HG03571 (cell line): ENCODE data around the gene UNC5CL.

Experiments
- ATAC-seq: cut with Tn5 transposase; IDR thresholded peaks from one replicate; pipeline ENCODE4 v1.9.1; 2021; ENCODE audit not compliant: unreplicated experiment

Gene UNC5CL

DNA sequence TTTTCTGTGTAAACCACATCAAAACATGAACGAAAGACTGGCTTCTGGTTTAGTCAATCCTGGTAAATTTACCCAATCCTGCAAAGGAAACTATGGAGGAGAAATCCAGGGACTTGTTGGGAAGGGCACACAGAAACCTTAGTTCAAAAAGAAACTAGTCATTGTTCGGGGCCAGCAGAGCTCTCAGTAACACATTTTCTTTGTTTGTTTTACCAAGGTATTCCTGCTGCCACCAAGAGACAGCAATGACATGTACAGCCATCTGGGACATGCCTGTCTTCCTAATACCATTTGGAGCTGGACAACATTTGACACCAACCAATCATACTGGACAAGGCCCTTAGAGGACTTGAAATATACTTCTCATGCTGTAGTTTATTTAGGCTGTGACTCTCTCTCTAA, 24.9 kb upstream of the UNC5CL start:
- no peak for ATAC-seq

DNA sequence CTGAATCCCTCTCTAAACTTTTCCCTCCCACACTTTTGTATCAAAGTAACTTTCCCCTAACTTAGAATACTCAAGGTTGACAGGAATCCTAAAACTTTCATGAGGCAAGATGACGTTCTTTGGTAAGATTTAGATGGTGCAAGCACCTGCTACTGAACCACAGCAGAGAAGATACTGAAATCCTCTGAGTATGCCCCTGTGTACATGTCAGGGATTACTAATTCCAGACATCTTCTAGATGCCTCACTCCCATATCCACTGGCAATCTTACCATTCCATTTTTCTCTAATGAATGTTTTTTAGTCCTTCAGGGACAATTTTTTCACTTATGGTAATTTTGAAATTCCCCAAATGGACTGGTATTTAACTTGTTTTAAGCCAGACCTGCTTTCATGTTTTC, 23.0 kb upstream of the UNC5CL start:
- ATAC-seq: no peak

DNA sequence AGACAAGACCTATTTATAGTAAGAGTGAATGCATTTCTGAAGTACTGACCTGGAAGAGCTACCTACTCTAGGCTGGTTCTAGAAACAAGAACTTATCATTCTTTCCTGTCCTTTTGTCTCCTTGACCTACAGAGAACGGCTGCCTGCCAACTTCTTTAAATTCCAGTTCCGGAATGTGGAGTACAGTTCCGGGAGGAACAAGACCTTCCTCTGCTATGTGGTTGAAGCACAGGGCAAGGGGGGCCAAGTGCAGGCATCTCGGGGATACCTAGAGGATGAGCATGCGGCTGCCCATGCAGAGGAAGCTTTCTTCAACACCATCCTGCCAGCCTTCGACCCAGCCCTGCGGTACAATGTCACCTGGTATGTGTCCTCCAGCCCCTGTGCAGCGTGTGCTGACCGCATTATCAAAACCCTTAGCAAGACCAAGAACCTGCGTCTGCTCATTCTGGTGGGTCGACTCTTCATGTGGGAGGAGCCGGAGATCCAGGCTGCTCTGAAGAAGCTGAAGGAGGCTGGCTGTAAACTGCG, 22.2 kb upstream of the UNC5CL start:
- ATAC-seq: no peak

DNA sequence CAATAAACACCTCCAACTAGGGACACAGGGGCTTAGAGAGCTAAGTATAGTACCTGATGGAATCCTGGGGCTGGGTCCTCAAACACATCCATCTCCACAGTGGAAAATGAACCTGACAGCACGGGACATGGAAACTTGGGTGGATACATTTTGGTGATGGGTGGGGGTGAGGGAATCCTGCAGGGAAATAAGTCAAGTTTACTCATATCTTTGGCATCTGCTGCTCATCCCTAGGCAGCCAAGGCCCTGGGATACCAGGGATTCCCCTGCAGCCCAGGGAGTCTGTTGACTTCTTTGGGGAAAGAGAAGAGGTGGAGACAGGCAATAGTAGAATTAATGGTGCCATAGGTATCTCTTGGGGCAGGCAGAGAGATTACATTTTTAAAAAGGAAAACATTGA, 20.5 kb upstream of the UNC5CL start:
- no peak for ATAC-seq

DNA sequence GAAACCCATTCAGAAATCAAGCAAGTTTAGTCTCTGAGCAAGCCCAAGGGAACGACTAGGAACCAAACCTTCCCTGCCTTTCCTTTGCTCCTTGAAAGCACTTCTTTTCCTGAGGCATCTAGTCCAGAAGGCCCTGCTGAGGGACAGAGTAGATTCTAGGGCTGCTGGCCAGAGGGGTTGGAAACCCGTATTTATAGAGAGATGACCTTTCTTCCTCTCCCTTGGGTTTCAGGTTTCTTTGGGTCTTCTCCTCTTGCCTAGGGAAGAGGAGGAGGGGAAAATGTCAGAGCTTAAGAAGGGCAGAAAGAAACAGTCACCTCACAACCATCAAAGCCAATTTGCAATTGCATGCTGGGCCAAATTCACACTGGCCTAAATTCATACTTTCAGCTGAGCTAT, 19.8 kb upstream of the UNC5CL start:
- ATAC-seq: no peak

DNA sequence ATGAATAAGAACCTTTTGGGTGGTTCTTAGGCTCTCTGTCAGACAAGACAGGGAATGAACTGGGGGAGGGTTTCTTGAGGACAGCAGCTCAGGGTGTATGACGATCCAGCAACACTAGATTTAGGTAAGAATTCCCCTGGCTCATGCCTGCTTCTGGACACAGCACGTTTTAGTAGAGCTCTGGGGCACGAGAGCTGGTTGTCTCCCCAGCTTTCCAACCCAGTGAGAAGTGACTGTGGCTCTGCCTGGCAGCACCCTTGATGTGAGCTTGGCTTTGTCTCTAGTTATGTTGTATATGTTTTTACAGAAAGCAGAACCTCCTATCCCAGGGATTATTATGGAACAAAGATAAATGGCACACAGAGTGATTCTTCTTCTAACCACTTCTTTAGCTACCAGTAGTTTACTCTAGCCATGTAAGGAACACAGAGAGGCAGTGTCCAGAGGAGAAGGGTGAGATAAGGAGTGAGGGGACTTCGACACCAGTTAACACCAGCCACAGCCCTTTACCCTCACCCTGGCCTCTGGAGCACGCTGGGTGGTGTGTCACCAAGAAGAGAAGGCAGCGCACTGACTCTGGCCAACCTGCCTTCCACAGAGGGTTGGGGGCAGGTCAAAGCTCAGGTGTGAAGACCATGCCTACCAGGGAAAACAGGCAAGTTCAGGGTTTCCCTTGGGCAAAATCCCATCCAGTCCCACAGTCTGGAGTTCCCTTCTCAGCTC, 17.9 kb upstream of the UNC5CL start:
- no peak for ATAC-seq

DNA sequence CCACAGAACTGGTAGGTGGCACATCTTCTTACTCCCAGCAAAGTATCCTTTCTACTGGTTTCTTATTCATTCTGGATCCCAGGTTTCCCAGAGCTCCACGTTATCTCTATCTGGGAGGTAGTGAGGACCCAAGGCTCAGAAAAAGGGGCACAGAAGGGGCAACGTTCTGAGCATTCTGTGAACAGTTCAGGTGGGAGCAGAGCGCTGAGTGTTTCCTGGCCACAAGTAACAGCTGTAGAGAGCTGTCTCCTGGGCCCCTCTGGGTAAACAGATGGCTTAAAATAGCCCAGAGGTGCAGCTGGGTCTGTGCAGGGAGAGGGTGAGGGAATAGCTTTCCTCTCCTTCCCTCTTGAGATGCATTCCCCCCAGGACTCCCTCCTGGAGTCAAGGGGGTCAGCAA, 16.1 kb upstream of the UNC5CL start:
- no peak for ATAC-seq

DNA sequence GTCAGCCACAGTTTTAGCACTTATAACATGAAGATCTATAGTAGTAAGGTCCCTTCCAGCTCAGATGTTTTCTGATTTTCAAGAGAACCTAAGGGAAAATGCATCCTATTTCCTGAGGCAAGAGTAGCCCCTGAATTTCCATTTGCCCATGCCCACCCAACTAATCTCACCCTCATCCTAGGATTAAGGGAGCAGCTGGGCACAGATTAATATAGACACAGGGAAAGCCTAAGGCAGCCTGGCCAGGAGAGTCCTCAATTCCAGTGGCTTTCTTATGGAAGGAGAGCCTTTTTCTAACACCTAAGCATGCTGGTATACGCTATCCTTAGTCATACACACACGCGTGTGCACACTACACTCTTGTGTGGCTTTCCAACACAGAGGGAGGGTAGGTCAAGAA, 15.5 kb upstream of the UNC5CL start:
- no peak for ATAC-seq

DNA sequence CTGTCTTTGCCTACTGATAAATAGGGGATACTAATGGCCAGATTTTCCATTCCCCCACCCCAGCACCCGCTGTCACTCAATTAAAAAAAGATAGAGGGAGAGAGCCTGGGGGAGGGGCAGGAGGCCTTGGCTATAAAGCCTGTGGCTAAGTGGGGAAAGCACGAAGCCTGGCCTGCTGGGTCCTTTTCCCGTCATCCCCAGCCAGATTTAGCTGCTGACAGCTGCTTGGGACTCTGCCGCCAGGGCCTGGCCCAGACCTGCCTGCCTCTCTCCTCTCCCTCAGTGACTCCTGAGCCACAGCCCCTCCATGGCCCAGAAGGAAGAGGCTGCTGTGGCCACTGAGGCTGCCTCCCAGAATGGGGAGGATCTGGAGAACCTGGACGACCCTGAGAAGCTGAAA, 14.0 kb upstream of the UNC5CL start, which contains the start of gene APOBEC2:
TSS of gene APOBEC2 (plus strand) at position 162 of the 400 bp plus-strand sequence. CDS start at position 308, 146 bp downstream.
- ATAC-seq: no peak

DNA sequence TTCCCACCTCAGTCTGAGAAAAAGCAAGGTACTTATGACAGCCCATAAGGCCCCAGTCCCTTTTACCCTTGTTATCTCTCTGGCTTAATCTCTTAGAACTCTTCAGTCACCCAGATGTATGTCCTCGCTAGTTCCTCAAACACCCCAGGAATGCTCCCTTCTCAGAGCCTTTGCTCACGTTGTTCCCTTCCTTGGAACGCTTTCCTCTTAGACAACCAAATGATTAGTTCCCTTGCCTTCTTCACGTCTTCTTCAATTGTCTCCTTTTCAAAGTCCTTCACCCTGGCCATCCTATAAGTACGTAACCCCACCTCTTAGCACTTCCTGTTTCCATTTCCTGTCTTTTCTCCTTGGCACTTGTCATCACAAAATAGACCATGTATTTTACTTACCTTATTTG, 12.9 kb upstream of the UNC5CL start:
- no peak for ATAC-seq

DNA sequence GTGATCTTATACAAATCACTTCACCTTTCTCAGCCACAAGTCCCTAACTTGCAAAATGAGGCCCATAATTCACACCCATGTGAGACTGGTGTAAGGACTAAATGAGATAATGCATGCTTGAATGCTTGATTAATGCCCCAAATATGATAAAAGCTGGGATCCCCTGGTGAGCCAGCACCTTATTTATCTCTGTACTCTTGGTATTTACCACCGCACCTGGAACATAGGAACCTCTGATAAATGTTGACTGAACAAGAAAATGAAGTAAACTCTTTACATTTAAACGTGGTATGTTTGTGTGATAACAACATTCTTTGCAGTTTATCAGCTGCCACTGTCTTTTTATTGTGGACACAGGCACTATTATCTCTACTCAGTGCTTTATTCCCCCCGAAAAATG, 11.5 kb upstream of the UNC5CL start:
- ATAC-seq: no peak

DNA sequence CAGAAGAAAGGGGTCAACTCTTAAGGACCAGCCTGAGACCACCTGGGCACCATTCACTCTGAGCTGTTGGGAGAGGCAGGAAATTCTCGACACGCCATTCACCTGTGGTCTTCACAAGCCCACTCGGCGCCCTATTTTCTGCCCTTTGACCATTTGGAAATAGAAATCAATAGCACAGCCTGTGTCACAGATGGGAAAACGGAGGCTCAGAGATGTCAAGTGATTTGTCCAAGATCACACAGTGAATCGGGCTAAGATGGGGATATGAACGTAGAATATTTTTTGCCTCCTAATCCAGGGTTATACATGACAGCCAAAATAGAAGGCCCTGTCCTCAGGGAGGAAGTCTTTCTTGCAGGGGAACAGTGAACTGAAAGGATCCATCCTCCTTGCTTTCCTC, 10.9 kb upstream of the UNC5CL start:
- ATAC-seq: no peak

DNA sequence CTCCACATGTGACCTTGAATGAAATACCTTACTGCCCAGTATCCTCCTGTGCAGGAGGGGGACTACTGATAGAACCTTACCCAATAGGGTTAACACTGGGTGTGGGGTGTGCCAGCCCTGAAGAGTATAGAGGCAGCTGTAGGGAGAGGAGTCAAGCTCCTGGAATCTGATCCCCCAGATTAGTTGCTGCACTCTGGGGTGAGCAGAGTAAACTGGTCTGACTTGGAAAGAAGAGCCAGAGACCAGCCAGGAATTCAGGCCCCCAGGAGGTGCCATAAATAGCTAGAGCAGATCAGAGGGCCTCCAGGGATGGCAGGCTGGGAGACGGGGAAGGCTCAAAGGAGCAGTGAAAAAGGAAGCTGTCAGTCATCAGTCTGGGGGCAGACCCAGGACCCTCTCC, 10.5 kb upstream of the UNC5CL start:
- no peak for ATAC-seq

DNA sequence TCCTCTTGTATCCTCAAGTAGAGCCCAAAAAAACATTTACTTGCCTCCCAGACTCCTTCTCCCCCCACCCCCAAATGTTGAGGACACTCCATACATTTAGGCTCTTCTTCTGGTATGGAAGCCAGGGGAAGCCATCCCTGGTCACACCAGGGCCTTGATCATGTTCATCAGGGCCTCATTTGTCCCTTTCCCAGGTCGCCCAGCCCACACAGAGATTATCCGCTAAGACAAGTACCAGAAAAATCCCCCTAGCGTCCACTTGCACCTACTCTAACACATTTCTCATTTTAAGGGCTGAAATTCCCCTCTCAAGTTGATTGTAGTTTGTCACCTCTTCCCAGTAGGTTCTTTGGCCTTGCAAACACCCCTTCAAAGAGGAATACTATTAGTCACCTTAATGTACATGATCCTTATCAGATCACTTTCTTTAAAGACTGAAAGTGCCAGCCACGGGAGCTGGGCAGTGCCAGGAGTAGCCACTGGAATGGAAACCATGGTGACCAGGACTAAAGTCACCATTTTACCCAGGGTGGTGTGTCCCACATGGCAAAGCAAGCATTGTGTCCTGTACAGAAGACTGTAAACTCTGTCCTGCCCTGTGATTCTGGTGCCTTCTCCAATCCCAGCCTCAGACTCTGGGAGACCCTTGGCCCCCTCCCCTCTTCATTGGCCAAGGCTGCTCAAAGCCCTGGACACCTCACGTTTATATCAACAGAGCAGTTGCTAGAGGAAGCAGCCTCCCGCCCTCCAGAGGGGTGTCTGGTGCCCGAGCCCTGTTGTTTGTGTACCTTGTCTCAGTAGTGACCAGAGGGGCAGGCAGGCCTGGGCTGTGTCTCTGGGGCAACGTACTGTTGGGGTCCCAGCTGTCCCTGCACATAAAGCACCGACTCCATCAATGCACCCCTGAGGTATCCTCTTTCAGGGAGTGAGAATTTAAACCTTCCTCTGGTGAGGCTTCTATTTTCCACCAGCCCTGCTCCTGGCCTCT, 9.0 kb upstream of the UNC5CL start:
- ATAC-seq: no peak

DNA sequence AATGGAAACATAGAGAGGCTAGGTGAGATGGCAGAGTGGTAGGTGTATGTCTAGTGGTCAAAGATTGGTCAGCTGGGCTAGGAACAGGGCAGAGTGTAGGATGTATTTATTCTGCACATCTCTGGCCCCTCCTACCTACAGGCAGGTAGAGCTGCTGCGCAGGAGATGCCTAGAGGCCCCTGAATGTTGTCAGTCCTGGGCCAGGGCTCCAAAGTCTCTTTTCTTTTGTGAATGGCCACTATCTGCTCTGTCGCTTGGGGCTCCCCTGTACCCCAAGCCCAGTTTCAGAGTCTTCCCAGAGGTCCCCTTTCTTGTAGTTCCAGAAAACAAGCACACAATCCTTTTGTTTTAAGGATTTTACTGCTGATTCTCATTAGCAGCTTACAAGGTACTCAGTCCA, 8.3 kb upstream of the UNC5CL start:
- ATAC-seq: no peak

DNA sequence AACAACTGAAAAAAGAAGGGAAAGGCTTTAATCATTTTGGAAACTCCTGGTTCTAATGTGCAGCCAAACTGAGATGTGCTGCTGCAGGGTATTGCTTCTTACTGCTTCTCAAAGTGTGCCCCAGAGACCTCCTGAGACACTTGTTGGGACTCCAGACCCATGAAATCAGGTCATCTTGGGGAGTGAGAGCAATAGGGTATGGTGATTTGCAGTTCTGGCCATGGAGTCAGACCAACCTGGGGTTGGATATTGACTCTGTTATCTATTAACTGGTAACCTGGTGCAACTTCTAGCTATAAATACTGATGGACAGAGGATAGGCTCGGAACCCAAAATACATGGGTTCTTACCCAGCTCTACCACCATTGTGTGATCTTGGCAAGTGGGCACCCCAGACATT, 7.1 kb upstream of the UNC5CL start:
- ATAC-seq: no peak

DNA sequence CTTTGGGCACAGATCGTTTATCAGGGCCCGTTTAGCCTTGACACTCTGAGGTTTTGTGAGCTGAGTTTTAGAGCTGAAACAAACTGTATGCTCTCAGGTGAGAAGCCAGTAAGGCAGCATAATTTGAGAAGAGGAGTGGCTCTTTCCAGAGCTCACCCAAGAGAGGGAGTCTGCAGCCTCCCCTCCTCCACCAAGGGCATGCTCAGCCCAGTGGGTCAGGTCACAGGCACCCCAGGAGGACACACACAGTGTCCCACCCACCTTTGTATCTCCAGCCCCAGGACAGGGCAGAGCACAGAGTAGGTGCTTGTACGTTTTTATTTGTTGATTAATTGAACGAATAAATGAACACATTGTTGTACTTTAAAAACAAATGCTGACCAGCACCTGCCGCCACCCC, 6.6 kb upstream of the UNC5CL start:
- no peak for ATAC-seq

DNA sequence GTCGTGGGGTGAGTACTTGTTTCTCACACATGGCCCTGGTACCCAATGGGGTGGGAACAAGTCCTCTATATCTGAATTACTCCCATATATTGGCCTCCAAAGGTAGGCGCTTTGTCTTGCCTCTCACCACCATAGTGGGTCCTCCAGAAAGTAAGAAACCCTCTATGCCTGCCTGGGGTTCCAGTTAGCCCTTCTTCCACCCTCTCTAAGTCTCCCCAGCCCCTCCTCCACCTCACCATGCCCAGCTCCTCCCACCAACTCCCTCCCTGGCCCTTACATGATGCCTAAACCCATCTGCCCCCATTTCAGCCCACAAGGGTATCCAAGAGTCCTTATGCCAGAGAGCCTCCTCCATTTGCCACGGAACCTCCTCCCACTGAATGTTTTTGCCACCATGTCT, 4.1 kb upstream of the UNC5CL start:
- ATAC-seq: no peak

DNA sequence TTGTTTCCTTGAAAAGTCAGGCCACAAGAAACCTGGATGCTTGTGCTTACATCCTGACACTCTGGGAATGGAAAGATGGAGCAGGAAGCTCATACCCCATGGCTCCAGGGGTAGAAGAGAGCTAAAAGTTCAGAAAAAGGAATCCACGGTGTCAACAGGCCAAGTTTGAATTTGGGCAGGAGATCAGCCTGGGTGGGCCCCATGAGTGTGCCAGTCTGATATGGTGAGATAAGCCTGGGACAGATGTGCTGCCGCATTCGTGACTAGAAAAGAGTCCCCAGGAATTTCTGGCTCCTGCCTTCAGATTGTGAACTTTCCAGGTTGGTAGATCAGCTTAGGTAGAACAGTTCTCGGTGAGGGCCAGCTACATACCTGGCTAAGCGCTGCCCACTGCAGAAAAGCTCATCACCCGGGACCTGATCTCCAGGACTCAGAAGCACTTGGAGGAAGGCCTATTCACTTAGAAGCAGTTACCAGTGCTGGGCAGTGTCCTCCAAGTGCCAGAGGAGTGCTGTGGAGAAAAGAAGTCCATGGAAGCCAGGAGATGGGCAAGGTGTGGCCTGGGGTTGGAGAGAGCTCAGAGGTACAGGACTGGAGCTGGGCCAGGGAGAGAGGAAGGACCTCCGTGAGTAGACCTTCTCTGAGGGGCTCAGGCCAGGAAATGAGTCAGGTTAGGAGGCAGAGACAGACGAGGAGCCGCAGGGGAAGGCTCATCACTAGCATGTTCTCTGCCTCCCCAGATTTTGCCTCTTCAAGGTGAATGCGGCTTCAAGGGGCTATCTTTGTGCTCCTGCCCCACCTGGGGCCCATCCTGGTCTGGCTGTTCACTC, 3.4 kb upstream of the UNC5CL start, which contains the start of gene TSPO2:
TSS of gene TSPO2 (plus strand) at position 242 of the 830 bp plus-strand sequence. CDS start at position 761, 519 bp downstream.
- no peak for ATAC-seq

DNA sequence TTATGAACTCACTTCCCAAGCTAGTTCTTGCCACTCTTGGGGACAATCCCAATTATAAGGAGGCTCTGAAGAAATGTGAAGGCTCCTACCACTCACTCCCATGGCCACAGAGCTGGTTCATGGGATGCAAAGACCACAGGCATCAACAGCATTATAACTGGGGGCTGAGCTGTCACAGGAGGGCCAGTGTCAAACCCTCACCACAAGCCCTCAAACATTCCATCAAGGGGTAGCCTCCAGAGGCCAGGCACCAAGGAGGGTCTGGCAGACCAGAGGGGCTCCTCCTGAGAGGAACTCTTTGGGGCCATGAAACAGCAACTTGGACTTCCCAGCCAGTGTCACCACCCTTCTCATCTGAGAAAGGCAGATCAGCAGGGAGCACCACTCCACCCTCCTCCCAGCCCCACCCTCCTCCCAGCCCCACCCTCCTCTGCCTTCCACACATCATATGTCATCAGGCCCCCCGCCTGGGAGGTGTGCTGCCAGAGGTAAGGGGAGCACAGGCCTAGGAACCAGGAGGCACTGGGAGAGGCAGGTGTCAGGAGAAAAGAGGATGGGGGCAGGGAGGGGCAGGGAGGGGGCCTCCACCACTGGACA, 2.0 kb upstream of the UNC5CL start:
- no peak for ATAC-seq
